ENCODE data around the gene DEDD.
A peak's percentile ranks its signal among the peaks of the same experiment; 100 is the strongest.

DEDD gene

DNA sequence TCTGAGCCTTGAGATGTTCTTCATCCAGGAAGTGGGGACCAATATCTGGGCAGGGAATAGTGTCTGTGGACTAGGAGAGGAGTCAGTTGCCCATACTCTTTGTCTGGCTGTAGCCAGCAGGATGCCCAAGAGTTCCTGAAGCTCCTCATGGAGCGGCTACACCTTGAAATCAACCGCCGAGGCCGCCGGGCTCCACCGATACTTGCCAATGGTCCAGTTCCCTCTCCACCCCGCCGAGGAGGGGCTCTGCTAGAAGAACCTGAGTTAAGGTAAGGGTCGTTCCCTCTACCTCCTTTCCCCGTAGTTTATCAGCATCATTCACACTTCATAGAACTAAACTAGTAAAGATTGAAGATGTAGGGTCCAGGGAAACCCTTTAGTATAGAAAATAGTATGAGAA, 30.3 kb upstream of the DEDD start:
- DNase-seq: no peak

DNA sequence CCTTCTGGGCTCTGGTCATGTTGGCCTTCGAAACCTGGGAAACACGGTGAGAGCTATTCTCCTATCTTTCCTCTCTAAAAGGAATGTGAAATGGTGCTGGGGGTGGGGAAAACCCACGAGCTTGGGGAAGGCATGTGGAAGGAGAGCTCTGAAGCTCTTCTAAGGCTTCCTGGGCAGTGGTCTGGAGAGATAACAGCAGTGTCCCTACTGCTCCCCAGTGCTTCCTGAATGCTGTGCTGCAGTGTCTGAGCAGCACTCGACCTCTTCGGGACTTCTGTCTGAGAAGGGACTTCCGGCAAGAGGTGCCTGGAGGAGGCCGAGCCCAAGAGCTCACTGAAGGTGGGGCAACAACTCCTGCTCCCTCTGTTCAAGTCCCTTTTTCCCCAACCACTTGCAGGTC, 29.6 kb upstream of the DEDD start:
- DNase-seq: no peak

DNA sequence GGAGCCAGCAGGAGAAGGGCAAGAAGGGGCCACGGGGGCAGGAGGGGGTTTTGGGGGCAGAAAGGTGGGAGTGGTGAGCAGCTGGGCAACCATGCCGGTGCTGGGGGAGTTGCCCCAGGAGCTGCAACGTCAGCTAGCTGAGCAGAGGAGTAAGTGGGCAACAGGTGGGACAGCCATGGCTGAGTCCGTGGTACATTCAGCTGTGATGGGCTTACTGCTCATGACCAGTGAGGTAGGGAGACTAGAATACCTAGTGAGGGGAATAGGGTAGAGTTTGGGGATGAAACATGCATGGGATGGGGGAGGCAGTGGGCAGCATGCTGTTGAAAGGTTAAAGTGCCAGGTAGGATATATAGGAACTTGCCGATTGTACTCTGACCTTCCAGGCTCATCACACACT, 29.2 kb upstream of the DEDD start:
- DNase-seq: no peak

DNA sequence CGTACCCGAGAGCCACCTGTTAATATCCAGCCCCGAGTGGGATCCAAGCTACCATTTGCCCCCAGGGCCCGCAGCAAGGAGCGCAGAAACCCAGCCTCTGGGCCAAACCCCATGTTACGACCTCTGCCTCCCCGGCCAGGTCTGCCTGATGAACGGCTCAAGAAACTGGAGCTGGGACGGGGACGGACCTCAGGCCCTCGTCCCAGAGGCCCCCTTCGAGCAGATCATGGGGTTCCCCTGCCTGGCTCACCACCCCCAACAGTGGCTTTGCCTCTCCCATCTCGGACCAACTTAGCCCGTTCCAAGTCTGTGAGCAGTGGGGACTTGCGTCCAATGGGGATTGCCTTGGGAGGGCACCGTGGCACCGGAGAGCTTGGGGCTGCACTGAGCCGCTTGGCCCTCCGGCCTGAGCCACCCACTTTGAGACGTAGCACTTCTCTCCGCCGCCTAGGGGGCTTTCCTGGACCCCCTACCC, 28.2 kb upstream of the DEDD start:
- DNase-seq: no peak

GRCh38 chr1:161159913-161160243, 27.4 kb upstream of the DEDD start:
- DNase-seq: no peak

DNA sequence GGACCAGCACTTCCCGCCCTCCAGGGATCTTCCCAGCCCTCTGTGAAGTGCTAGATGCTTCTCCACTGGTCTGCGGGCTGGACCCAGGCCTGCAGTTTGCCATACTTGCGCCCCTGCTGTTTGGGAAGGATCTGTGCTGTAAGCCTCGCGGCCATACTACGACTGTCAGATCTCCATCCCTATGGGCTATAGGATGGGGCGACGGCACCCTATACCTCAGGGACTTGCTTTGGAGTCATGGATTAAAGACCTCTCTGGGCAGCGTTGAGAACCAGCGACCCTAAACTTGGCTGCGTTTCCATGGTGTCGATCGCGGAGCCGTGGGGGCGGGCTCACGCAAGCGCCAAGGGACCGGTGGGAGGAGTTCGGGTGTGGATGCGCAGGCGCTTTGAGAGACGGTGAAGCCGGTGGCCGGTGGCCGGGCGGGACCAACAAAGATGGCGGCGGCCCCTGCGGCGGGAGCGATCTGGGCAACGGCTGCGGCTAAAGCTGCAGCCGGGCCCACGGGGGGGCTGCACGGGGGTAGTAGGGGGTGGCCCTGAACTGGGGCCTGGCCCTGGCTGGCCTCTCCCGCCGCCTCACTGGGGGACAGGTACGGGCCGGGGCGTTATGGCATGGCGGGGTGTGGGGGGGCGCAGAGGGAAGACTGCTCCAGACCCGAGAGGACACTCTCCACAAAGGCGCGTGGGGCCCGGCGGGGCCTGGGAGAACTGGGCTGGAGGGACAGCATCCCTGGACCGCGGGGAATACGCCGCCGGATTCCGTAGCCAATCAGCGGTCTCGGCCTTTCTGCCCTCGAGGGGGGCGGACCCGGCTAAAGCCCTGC, 26.8 kb upstream of the DEDD start, which contains the start of gene USP21:
Gene USP21 (plus strand): TSS at position 414 of the 826 bp plus-strand sequence. CDS start 1,141 bp downstream, outside the sequence.
- DNase-seq: peak; percentile 50

DNA sequence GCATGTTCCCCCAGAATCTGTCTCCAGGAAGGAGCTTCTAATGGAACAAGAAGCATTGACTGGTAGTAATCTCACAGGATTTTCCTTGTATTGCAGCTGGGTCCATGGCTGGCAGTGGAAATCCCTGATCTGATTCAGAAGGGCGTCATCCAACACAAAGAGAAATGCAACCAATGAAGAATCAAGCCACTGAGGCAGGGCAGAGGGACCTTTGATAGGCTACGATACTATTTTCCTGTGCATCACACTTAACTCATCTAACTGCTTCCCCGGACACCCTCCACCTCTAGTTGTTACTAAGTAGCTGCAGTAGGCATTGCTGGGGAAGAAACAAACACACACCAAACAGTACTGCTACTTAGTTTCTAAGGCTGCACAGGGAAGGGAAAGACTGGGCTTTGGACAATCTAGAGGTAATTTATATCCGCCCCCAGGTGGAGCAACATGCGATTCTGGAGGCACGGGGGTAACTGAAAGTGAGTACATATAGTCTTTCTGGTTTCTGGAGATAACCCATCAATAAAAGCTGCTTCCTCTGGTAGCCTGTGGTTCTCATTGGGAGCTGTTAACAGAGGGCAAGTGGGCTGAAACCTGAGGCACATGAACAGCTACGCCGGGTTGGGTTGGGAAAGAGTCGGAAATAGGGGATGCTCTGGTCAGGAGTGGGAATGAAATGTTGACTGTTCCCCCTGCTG, 26.0 kb upstream of the DEDD start:
- DNase-seq: no peak

DNA sequence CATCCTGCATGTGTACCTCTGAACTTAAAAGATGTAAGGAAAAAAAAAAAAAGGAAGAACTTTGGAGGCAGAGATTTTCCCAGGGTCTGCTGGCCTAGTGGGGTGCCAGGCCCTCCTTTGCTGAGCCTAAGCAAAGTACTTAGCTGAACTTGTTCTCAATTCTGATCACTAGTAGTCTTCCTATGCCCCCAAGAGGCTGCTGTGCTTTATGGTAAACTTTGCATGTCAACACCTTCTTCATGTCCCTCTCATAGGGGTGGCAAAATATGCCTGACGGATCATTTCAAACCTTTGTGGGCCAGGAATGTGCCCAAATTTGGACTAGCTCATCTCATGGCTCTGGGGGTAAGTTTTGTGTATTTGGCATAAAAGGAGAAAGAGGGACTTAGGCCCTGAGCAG, 25.4 kb upstream of the DEDD start:
- no peak for DNase-seq

DNA sequence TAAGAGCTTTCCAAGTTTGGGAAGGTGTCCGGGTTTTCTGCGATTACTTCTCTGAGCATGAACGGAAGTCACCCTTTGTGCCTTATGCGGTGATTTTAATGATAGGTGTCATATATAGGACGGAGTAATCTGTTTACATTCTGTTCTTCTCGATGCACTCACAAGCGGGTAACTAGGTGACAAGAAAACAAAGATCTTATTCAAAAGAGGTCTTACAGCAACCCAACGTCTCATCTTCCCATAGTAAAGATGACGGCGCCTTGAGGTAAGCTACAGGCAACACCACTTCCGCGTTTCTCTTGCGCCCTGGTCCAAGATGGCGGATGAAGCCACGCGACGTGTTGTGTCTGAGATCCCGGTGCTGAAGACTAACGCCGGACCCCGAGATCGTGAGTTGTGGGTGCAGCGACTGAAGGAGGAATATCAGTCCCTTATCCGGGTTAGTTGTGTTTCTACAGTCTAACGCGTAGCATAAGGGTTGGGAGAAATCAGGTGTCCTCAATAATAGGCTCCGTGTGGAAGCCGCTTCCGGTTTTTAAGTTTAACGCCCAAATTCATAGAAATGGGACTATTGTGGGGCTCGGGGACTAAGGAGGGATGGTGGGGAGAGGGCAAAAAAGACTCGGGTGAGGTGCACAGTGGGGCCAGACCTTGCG, 21.3 kb upstream of the DEDD start, which contains the start of gene UFC1:
Gene UFC1 (plus strand): TSS at position 297 of the 656 bp plus-strand sequence. CDS start 20 bp downstream, at position 317.
- peak; percentile 58 for DNase-seq

DNA sequence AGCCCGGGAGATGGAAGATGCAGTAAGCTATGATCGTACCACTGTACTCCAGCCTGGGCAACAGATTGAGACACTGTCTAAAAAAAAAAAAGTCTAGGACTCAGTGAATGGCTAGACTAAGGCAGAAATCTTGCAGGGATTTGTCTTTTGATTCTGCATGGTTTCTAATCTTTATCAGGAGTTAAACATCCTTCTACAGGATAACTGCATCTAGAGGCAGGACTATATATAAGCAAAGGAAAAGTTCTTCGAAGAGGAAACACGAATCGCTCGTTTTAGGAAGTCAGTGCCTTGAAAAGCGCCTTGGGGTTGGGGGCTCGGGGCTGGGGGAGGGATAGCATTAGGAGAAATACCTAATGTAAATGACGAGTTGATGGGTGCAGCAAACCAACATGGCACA, 20.7 kb upstream of the DEDD start:
- DNase-seq: no peak

- no peak for DNase-seq
These were observed 13.4 kb upstream of the DEDD start for GRCh38 chr1:161145832-161146231.

DNA sequence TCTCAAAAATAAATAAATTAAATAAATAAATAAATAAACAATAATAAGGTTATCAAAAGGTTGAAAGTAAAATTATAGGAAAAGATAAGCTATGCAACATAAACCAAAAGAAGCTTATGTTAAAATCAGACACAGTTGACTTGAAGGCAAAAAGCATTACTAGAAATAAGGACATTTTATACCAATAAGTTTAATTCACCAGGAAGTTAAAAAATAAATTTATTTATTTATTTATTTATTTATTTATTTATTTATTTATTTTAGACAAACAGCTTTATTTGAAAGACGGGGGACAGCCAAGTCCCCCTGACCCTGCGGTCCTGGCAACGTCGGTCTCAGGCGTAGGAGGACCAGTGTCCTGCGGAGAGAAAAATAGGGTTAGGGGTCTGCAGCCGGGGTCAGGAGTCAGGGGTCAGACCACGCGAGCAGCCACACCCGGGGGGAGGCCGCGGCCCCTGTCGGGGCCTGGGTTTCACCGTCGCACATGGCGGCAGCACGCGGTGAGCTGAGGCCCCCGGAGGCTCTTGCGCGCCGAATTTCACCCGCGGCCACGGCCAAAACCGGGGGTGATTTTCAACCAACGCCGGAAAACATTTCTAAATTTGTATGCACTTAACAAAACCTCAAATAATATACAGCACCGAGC, 8.4 kb upstream of the DEDD start:
- no peak for DNase-seq

GRCh38 chr1:161139766-161140165, 7.3 kb upstream of the DEDD start:
- DNase-seq: no peak

- DNase-seq: no peak
These were observed 6.0 kb upstream of the DEDD start for GRCh38 chr1:161138431-161138830.

DNA sequence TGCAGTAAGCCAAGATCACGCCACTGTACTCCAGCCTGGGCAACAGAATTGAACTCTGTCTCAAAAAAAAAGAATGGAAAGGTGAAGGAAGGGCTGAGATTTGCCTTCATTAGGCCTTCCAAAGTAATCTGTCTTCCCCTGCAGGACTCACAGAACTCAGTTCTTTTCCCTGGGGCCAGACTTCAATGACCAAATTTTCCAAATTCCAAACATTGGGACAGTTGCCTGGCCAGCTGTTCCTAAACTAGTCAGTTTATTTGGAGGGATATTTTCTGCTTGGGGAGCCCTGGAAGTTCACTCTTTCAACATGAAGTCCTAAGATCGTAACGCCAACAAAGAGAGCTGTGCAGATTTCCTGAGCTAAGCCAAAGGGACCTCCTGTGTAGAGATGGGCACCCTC, 5.4 kb upstream of the DEDD start:
- no peak for DNase-seq

DNA sequence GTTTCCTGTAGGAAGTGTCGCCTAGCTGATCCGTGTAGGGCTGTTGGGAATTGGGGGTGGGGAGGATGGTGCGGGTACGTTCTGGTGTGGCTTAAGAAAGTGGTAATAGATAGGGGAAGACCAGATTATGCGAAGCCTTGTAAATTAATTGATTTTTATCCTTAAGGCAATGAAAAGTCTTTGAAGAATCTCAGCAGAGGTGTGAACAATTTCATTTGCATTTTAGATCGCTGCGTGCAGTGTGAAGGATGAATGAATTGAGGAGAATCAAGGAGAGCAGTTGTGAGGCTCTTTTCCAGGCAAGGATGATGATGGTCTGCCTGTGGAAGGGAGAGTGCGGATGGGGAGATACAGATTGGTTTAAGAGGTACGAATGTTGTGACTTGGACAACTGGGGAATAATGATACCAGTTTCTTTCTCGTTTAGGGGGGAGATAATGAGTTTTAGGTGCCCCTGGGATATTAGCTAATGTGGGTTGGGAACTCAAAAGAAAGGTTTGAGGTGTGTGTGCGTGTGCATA, 813 bp upstream of the DEDD start:
- DNase-seq: no peak

- DNase-seq: no peak
These were observed 701 bp downstream of the DEDD start for GRCh38 chr1:161131523-161132409.

GRCh38 chr1:161130266-161130665, 2.2 kb downstream of the DEDD start:
- no peak for DNase-seq

- no peak for DNase-seq
These were observed 3.7 kb downstream of the DEDD start for GRCh38 chr1:161128591-161129420.

DNA sequence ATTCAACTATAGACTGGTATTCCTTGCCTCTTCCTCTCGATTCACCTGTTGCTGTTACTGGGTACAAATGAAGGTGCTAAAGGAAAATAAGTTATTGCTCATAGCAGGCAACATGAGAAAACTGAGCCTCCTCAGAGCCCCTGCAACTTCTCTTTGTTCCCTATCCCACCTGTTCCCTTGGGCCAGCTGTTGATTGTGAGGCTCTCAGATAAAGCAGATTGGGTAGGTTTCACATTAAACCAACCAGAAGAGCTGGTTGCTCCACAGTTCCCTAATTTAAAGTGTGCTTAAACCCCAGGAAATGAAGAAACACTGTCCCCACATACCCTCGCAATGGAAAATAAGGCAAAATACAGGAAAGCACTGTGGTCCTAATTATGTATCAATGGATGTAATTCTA, 4.8 kb downstream of the DEDD start:
- no peak for DNase-seq

GRCh38 chr1:161122967-161123366, 9.5 kb downstream of the DEDD start:
- DNase-seq: no peak
